ENCODE data around the gene CDK19. TPM values are rescaled to one million over a fixed set of nuclear protein-coding genes. Genes with fewer than 3 reads are reported as not detected.

Gene CDK19
- total and polyA plus RNA-seq, 10 of the 15 experiments (the other 5 are each of a cell fraction or from before 2014, with no cell fraction given) = 4.6 to 21.4 (median 12.4) TPM

GRCh38 chr6:110566346-110567125, 248.7 kb downstream of the CDK19 start:
- Histone ChIP-seq H4K20me1 (ENCODE audit: control insufficient read depth, insufficient read depth) (no peaks in the 10 kb centered on the region), H3K27me3 (replicated peaks in 1 of 2; ENCODE audit: control insufficient read depth in 2 of 2, insufficient read depth in 2 of 2, low read length in 1 of 2) (no peaks in the 10 kb centered on the region), H3K4me2 (ENCODE audit: control insufficient read depth, insufficient read depth) (no peak overlapping the region), H3K27ac (ENCODE audit: control insufficient read depth, insufficient read depth) (no peak overlapping the region), H3K9ac (ENCODE audit: control insufficient read depth, insufficient read depth, low read length) (no peak overlapping the region), H2AFZ (ENCODE audit: control insufficient read depth, low read depth, low read length) (no peak overlapping the region), H3K4me1 (ENCODE audit: control insufficient read depth, insufficient read depth, low read length) (no peaks in the 10 kb centered on the region), H3K36me3 (ENCODE audit: control insufficient read depth in 2 of 2, insufficient read depth in 2 of 2, low read length in 1 of 2) (no peaks in the 10 kb centered on the region), H3K79me2 (ENCODE audit: control insufficient read depth, insufficient read depth, low read length) (no peaks in the 10 kb centered on the region), H3K4me3 (no peak overlapping the region), H3K9me3 (replicated peaks; ENCODE audit: control insufficient read depth, insufficient read depth, low read length) (no peaks in the 10 kb centered on the region)
- 0 out of 2 replicates have a peak, but pooled peaks have one; percentile 37 for TF ChIP-seq NR2C1 (IDR thresholded peaks at IDR 0.05)
- TF ChIP-seq ZZZ3 (IDR thresholded peaks at IDR 0.05; ENCODE audit: control insufficient read depth, insufficient read length, low read depth) = no peak
- peak; percentile 36; the same call in 1 of the 2 replicates for TF ChIP-seq NR2F1 (conservative IDR thresholded peaks at IDR 0.05)
- ChIA-PET CTCF (no interaction called here), POLR2A (no interaction called here), SMC1A (ENCODE audit: uncharacterized antibody, unreplicated experiment) (interaction anchor here (1.4 kb wide), 1 partner anchor 24 kb away, joined by 3 read pairs; no protein-coding TSS in a partner anchor), RAD21 (ENCODE audit: unreplicated experiment) (interaction anchor here (1.4 kb wide), 1 partner anchor 24 kb away, joined by 3 read pairs; no protein-coding TSS in a partner anchor)
- ATAC-seq (no peak), FAIRE-seq (no peak), DNase-seq (ENCODE audit: low read depth, low spot score) (no peak)
- no TSS peak for BruUV-seq (replicated peaks)
- intact Hi-C loops (cut with micrococcal nuclease; ENCODE audit: unreplicated experiment) = no loop called here
- in situ Hi-C loops (cut with MboI) = no loop called here
- 74% methylated on average over 7 of the region's 7 CpGs for WGBS (ENCODE audit: insufficient coverage, insufficient replicate concordance, low lambda C conversion rate, missing lambda C conversion rate)

- ChIA-PET POLR2A (no interaction called here), CTCF (no interaction called here), SMC1A (ENCODE audit: uncharacterized antibody, unreplicated experiment) (interaction anchor here (1.1 kb wide), 1 partner anchor 88 kb away, joined by 3 read pairs; no protein-coding TSS in a partner anchor), RAD21 (ENCODE audit: unreplicated experiment) (interaction anchor here (1.2 kb wide), 1 partner anchor 114 kb away, joined by 3 read pairs; no protein-coding TSS in a partner anchor)
- TF ChIP-seq TARDBP (IDR thresholded peaks at IDR 0.05; ENCODE audit: borderline replicate concordance) (no peak), MYC (IDR thresholded peaks at IDR 0.05; ENCODE audit: insufficient read depth, insufficient read length, insufficient replicate concordance, low read length, severe bottlenecking) (no peak), SP1 (IDR thresholded peaks at IDR 0.05; ENCODE audit: low read depth, low read length) (no peak)
- WGBS (ENCODE audit: insufficient coverage, insufficient replicate concordance, low lambda C conversion rate, missing lambda C conversion rate) = 66% methylated on average over 6 of the region's 6 CpGs
- H3K4me2 ChIP-seq (ENCODE audit: control insufficient read depth, insufficient read depth) = no peak overlapping the region
- intact Hi-C loops (cut with micrococcal nuclease; ENCODE audit: unreplicated experiment) (no loop called here), in situ Hi-C loops (cut with MboI) (no loop called here)
- H3K79me2 ChIP-seq (ENCODE audit: control insufficient read depth, insufficient read depth, low read length) = no peaks in the 10 kb centered on the region
- no peaks in the 10 kb centered on the region for H4K20me1 ChIP-seq (ENCODE audit: control insufficient read depth, insufficient read depth)
- H3K9ac ChIP-seq (ENCODE audit: control insufficient read depth, insufficient read depth, low read length) = no peak overlapping the region
- H3K4me1 ChIP-seq (ENCODE audit: control insufficient read depth, insufficient read depth, low read length) = no peaks in the 10 kb centered on the region
- H3K4me3 ChIP-seq = no peak overlapping the region
- no peak overlapping the region for H3K27ac ChIP-seq (ENCODE audit: control insufficient read depth, insufficient read depth)
- FAIRE-seq (no peak), DNase-seq (ENCODE audit: low read depth, low spot score) (no peak), ATAC-seq (no peak)
- H3K9me3 ChIP-seq (replicated peaks; ENCODE audit: control insufficient read depth, insufficient read depth, low read length) = no peaks in the 10 kb centered on the region
- no TSS peak for BruUV-seq (replicated peaks)
- no peak overlapping the region for H2AFZ ChIP-seq (ENCODE audit: control insufficient read depth, low read depth, low read length)
- no peaks in the 10 kb centered on the region for H3K36me3 ChIP-seq (ENCODE audit: control insufficient read depth in 2 of 2, insufficient read depth in 2 of 2, low read length in 1 of 2)
- no peaks in the 10 kb centered on the region; a peak in 1 of 4 replicates for H3K27me3 ChIP-seq (replicated peaks in 1 of 2; ENCODE audit: control insufficient read depth in 2 of 2, insufficient read depth in 2 of 2, low read length in 1 of 2)
These were observed 250.4 kb downstream of the CDK19 start for GRCh38 chr6:110564703-110565421.

Measured in GM12878 (cell line).